Sigmoid colon (tissue), 7 donors: ENCODE results near the gene MTOR. TPM values are rescaled to one million over a fixed set of nuclear protein-coding genes. Genes with fewer than 3 reads are reported as not detected.

Source experiments
- DNase-seq: peaks from one replicate; pipeline ENCODE4 v3.0.0-alpha.2; 2019
- H3K27ac ChIP-seq, 4 donors: fragments of 200-600 bp; sonication (generic); one replicate each; pipeline ENCODE4 v1.5.1; 2016 to 2019; ENCODE audit warnings: mild to moderate bottlenecking in 1 of 4
- H3K27me3 ChIP-seq, 3 donors: fragments of 200-600 bp; sonication (generic); one replicate each; pipeline ENCODE4 v1.5.1; 2019; ENCODE audit warnings: mild to moderate bottlenecking in 1 of 3
- H3K36me3 ChIP-seq, 4 donors: fragments of 200-600 bp; sonication (generic); one replicate each; pipeline ENCODE4 v1.5.1; 2016 to 2019
- H3K4me1 ChIP-seq, 4 donors: fragments of 200-600 bp; sonication (generic); one replicate each; pipeline ENCODE4 v1.5.1; 2017 to 2019
- H3K4me3 ChIP-seq, 4 donors: fragments of 200-600 bp; sonication (generic); one replicate each; pipeline ENCODE4 v1.5.1; 2017 to 2019; ENCODE audit warnings: mild to moderate bottlenecking in 2 of 4, moderate library complexity in 1 of 4
- H3K9me3 ChIP-seq, 4 donors: fragments of 200-600 bp in 3 of 4; sonication (generic) in 3 of 4; one replicate each; pipeline versions ENCODE4 v1.5.1 to v1.6.1; 2013 to 2019
- CTCF ChIP-seq, 4 experiments: fragments of 450-650 bp in 3 of 4; fragments of 200-600 bp in 1 of 4; IDR thresholded peaks; one replicate each; pipeline ENCODE4 v1.5.1; 2016 to 2019; ENCODE audit warnings: antibody characterized with exemption in 4 of 4, mild to moderate bottlenecking in 3 of 4, moderate library complexity in 2 of 4
- EP300 ChIP-seq, 4 donors: sonication (generic); formaldehyde crosslinking; IDR thresholded peaks; one replicate each; pipeline ENCODE4 v1.6.1; 2017; ENCODE audit warnings: antibody characterized with exemption in 4 of 4
- POLR2A ChIP-seq, 2 donors: fragments of 450-650 bp; IDR thresholded peaks; one replicate each; pipeline ENCODE4 v1.6.1; 2016; ENCODE audit warnings: antibody characterized with exemption in 2 of 2, mild to moderate bottlenecking in 2 of 2, moderate library complexity in 2 of 2
- POLR2AphosphoS5 ChIP-seq, 4 donors: sonication (generic); formaldehyde crosslinking; IDR thresholded peaks; one replicate each; pipeline ENCODE4 v1.6.1; 2017; ENCODE audit warnings: antibody characterized with exemption in 4 of 4
- WGBS, 2 donors: extraction: QIAGEN DNeasy Blood & Tissue Kit; methylation state at CpG; one replicate each; pipeline ENCODE4 v1.1.7; 2013; 5-methylcytosine and 5-hydroxymethylcytosine counted together
- intact Hi-C: fragments of 100-400 bp; cut with DNase I; formaldehyde crosslinking; loops from one replicate; pipeline ENCODE4 v1.15.1; 2023
- polyA plus RNA-seq, 3 donors: library from polyadenylated mRNA; stranded (reverse); fragments of 200-250 nt; gene quantifications; one replicate each; pipeline ENCODE4 v1.2.3, GENCODE V29; 2013
- total RNA-seq, 4 donors: library from RNA; depleted of rRNA; stranded (reverse); fragments of >200 nt; gene quantifications; one replicate each; pipeline ENCODE4 v1.1.0, GENCODE V29; 2016
- donor health status: healthy with polysubstance abuse.
- donor health status: Bipolar disorder and iron deficiency.
- donor health status: healthy.

MTOR gene
- total and polyA plus RNA-seq, 7 donors = 7.6 to 38.1 (median 25.2) TPM

GRCh38 chr1:11281518-11282331, 19.4 kb upstream of the MTOR start:
- WGBS, 2 donors = 59 to 61% methylated on average over 8 of the region's 8 CpGs

DNA sequence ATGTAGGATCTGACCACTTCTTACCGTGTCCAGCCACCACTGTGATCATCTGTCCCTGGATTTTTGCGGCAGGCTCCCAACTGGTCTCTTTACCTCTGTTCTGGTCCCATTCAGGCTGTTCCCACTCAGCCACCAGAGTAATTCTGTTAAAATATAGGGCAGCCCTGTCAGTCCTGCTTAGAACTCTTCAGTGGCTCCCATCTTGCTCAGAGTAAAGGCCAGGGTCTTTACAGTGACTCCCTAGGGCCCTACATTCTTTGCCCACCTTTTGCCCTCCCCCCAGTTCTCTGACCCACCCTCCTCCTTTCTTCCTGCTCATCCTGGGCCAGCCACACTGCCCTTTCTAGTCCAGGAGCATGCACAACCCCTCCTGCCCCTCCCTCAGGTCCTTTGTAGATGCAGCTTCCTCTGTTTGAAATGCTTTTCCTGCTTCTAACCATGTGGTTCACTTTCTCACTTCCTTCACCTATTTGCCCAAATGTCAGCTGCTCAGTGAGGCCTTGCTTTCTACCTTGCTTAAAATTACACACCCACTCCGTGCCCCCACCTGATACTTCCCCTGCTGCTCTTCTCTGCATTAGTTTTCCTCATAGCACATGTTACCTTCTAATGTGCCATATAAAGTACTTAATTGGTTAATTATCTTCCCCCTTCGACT, 18.5 kb upstream of the MTOR start:
- 68 to 83% methylated on average over 4 of the region's 4 CpGs for WGBS, 2 donors
- peaks cover 0 to 30% (median 24%) of the 10 kb centered on the region in 4 donors for H3K4me1 ChIP-seq
- TF ChIP-seq POLR2AphosphoS5 (IDR thresholded peaks at IDR 0.05) (no peak), POLR2A (IDR thresholded peaks at IDR 0.05) (no peak), EP300 (IDR thresholded peaks at IDR 0.05) (no peak), CTCF (IDR thresholded peaks at IDR 0.05) (no peak)
- intact Hi-C loops = no loop called here
- no peak for DNase-seq
- H3K27ac ChIP-seq = peak overlapping the region in 3 of 4 donors; percentile 60 to 69 (median 61)
- peaks cover 2 to 28% (median 8%) of the 10 kb centered on the region in 4 donors for H3K36me3 ChIP-seq
- no peak overlapping the region for H3K4me3 ChIP-seq
- H3K27me3 ChIP-seq = no peaks in the 10 kb centered on the region
- H3K9me3 ChIP-seq = no peaks in the 10 kb centered on the region

More at GRCh38 chr1:11281518-11282331, 19.4 kb upstream of the MTOR start:
- H3K4me1 ChIP-seq = peaks cover 0 to 23% (median 20%) of the 10 kb centered on the region in 4 donors
- H3K36me3 ChIP-seq = peaks cover 5 to 37% (median 9%) of the 10 kb centered on the region in 4 donors
- H3K9me3 ChIP-seq = no peaks in the 10 kb centered on the region
- no peak overlapping the region for H3K4me3 ChIP-seq
- peak; percentile 85 for DNase-seq
- H3K27ac ChIP-seq = peak overlapping the region in 3 of 4 donors; percentile 60 to 69 (median 61)
- intact Hi-C loops = no loop called here
- H3K27me3 ChIP-seq = no peaks in the 10 kb centered on the region
- TF ChIP-seq POLR2A (IDR thresholded peaks at IDR 0.05) (no peak), EP300 (IDR thresholded peaks at IDR 0.05) (peak in 2 of 4 donors; percentile 10 to 36), POLR2AphosphoS5 (IDR thresholded peaks at IDR 0.05) (peak in 3 of 4 donors; percentile 51 to 65 (median 62)), CTCF (IDR thresholded peaks at IDR 0.05) (no peak)

GRCh38 chr1:11279630-11280029, 17.3 kb upstream of the MTOR start:
- H3K9me3 ChIP-seq = no peaks in the 10 kb centered on the region
- intact Hi-C loops = loop anchor here (10.0 kb wide), 2 partner anchors 455 to 525 kb away; partner anchors contain the start of genes AGTRAP, CLCN6 and MTHFR
- no peak for DNase-seq
- 97 to 99% methylated on average over 1 of the region's 1 CpG for WGBS, 2 donors
- H3K4me3 ChIP-seq = no peak overlapping the region
- peaks cover 0 to 42% (median 36%) of the 10 kb centered on the region in 4 donors for H3K4me1 ChIP-seq
- H3K27me3 ChIP-seq = no peaks in the 10 kb centered on the region
- H3K27ac ChIP-seq = no peak overlapping the region
- H3K36me3 ChIP-seq = peaks cover 0 to 33% (median 3%) of the 10 kb centered on the region in 4 donors
- TF ChIP-seq CTCF (IDR thresholded peaks at IDR 0.05) = no peak
- no peak for TF ChIP-seq POLR2A (IDR thresholded peaks at IDR 0.05)
- no peak for TF ChIP-seq EP300 (IDR thresholded peaks at IDR 0.05)
- TF ChIP-seq POLR2AphosphoS5 (IDR thresholded peaks at IDR 0.05) = no peak

- Histone ChIP-seq H3K9me3 (no peaks in the 10 kb centered on the region), H3K27ac (no peak overlapping the region), H3K4me3 (no peak overlapping the region), H3K4me1 (peaks cover 0 to 47% (median 41%) of the 10 kb centered on the region in 4 donors), H3K27me3 (no peaks in the 10 kb centered on the region), H3K36me3 (peaks cover 0 to 33% (median 3%) of the 10 kb centered on the region in 4 donors)
- intact Hi-C loops = loop anchor here (10.0 kb wide), 2 partner anchors 456 to 526 kb away; partner anchors contain the start of genes AGTRAP, CLCN6 and MTHFR
- 91% methylated on average over 5 of the region's 5 CpGs for WGBS, 2 donors
- TF ChIP-seq CTCF (IDR thresholded peaks at IDR 0.05) = no peak
- no peak for TF ChIP-seq EP300 (IDR thresholded peaks at IDR 0.05)
- TF ChIP-seq POLR2AphosphoS5 (IDR thresholded peaks at IDR 0.05) = no peak
- TF ChIP-seq POLR2A (IDR thresholded peaks at IDR 0.05) = no peak
- no peak for DNase-seq
Observed at GRCh38 chr1:11279152-11279551, 16.8 kb upstream of the MTOR start.
